ENCODE results near the gene HMGXB3. TPM values are rescaled to one million over a fixed set of nuclear protein-coding genes. Genes with fewer than 3 reads are reported as not detected.
"Not testable (repeated sequence)": the region's sequence is repeated elsewhere in the genome, so short reads cannot be mapped to it uniquely, and the experiment has no call there.

Gene HMGXB3
- total RNA-seq, 1 experiment from 2014 or later, result 26.9 TPM

DNA sequence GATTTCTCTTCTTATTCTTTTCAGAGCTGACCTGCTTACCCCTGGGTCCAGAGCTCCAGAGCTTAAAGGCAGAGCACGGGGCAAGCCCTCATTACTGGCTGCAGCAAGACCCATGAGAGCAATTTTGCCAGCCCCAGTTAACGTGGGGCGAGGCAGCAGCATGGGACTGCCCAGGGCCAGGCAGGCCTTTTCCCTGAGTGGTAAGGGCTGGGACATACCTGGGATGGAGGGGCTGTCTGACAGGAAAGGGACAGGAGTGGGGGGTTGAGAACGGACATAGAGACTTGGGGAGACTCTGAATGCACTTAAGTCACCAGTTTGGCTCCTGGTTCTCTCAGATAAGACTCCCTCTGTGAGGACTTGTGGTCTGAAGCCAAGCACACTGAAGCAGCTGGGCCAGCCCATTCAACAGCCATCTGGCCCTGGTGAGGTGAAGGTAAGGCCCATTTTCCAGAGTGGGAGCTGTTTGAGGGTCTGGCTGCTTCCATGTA lies 26.2 kb downstream of the HMGXB3 start:
- Histone ChIP-seq H2AK5ac (ENCODE audit: insufficient read length, low read length) (no peak overlapping the region), H2AFZ (ENCODE audit: low read length) (no peak overlapping the region), H3K14ac (ENCODE audit: insufficient read depth, low read length) (no peak overlapping the region), H3K27me3 (ENCODE audit: insufficient read depth, low read length) (no peaks in the 10 kb centered on the region), H4K5ac (ENCODE audit: insufficient read length, low read depth, low read length) (no peak overlapping the region), H4K20me1 (ENCODE audit: control insufficient read depth, insufficient read depth, insufficient read length) (no peaks in the 10 kb centered on the region), H2BK20ac (ENCODE audit: low read depth, low read length, poor library complexity, severe bottlenecking) (no peak overlapping the region), H3K27ac (ENCODE audit: insufficient read length, low read depth, low read length) (no peak overlapping the region), H3K18ac (ENCODE audit: insufficient read length, low read depth, low read length) (no peak overlapping the region), H3K23ac (ENCODE audit: insufficient read length, low read depth, low read length) (no peak overlapping the region), H4K8ac (replicated peaks; ENCODE audit: insufficient read length, low read depth, low read length) (no peak overlapping the region), H2BK15ac (ENCODE audit: low read depth, low read length) (no peak overlapping the region), H2BK12ac (ENCODE audit: insufficient read length, low read depth, low read length) (no peak overlapping the region), H3K9ac (ENCODE audit: extremely low read depth, insufficient read length, low read length) (no peak overlapping the region), H3K4ac (ENCODE audit: low read depth, low read length) (no peak overlapping the region), H3K4me2 (ENCODE audit: insufficient read depth, insufficient read length, low read length) (no peak overlapping the region), H4K91ac (ENCODE audit: insufficient read length, low read depth, low read length) (no peak overlapping the region), H3K23me2 (ENCODE audit: insufficient read length, low read depth, low read length, poor library complexity, severe bottlenecking) (no peaks in the 10 kb centered on the region), H3K4me1 (ENCODE audit: insufficient read depth, low read length) (no peaks in the 10 kb centered on the region; the same call in 1 of the 2 replicates), H3K9me3 (ENCODE audit: control insufficient read depth, low read depth, low read length) (no peaks in the 10 kb centered on the region), H3K79me1 (ENCODE audit: insufficient read depth, low read depth, low read length, poor library complexity, severe bottlenecking) (no peaks in the 10 kb centered on the region), H3K79me2 (ENCODE audit: insufficient read depth, low read length) (no peaks in the 10 kb centered on the region), H2BK120ac (ENCODE audit: low read depth, low read length, poor library complexity, severe bottlenecking) (no peak overlapping the region), H3K56ac (ENCODE audit: insufficient read length, low read depth, low read length) (no peak overlapping the region), H2BK5ac (ENCODE audit: insufficient read length, low read length) (no peak overlapping the region), H3T11ph (ENCODE audit: low read length) (no peak overlapping the region)
- DNase-seq, result no peak
- Mint-ChIP-seq H3K27ac (peak overlapping the region in 1 of 3 experiments; percentile 61; a peak in 1 of 7 replicates), H3K4me1 (peaks cover 13 to 14% of the 10 kb centered on the region in 2 experiments), H3K4me3 (no peak overlapping the region), H3K36me3 (ENCODE audit: insufficient read depth in 1 of 3, low read depth in 3 of 3) (peaks cover 20 to 77% (median 53%) of the 10 kb centered on the region in 3 experiments; a peak in 6 of 7 replicates), H3K9me3 (no peaks in the 10 kb centered on the region), H3K27me3 (ENCODE audit: low read depth) (no peaks in the 10 kb centered on the region)
- WGBS (ENCODE audit: extremely low coverage, insufficient read length, low lambda C conversion rate), result no CpG with 5 or more reads among the region's 4 CpGs
- TF ChIP-seq, protein P1, sequence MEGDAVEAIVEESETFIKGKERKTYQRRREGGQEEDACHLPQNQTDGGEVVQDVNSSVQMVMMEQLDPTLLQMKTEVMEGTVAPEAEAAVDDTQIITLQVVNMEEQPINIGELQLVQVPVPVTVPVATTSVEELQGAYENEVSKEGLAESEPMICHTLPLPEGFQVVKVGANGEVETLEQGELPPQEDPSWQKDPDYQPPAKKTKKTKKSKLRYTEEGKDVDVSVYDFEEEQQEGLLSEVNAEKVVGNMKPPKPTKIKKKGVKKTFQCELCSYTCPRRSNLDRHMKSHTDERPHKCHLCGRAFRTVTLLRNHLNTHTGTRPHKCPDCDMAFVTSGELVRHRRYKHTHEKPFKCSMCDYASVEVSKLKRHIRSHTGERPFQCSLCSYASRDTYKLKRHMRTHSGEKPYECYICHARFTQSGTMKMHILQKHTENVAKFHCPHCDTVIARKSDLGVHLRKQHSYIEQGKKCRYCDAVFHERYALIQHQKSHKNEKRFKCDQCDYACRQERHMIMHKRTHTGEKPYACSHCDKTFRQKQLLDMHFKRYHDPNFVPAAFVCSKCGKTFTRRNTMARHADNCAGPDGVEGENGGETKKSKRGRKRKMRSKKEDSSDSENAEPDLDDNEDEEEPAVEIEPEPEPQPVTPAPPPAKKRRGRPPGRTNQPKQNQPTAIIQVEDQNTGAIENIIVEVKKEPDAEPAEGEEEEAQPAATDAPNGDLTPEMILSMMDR (conservative IDR thresholded peaks at IDR 0.05), result no peak

DNA sequence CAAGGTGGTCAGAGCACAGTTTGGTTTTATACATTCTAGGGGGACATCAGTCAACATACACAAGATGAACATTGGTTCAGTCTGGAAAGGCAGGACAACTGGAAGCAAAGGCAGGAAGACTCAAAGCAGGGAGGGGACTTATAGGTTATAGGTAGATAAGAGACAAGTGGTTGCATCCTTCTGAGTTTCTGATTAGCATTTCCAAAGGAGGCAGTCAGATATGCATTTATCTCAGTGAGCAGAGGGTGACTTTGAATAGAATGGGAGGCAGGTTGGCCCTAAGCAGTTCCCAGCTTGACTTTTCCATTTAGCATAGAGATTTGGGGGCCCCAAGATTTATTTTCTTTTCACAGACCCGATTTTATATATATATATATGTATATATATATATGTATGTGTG lies 27.5 kb downstream of the HMGXB3 start:
- not testable (repeated sequence) for H3K79me1 ChIP-seq (ENCODE audit: insufficient read depth, low read depth, low read length, poor library complexity, severe bottlenecking); H3K27me3 ChIP-seq (ENCODE audit: insufficient read depth, low read length); H3K14ac ChIP-seq (ENCODE audit: insufficient read depth, low read length); H3K27ac Mint-ChIP-seq; H2BK12ac ChIP-seq (ENCODE audit: insufficient read length, low read depth, low read length); H3K23ac ChIP-seq (ENCODE audit: insufficient read length, low read depth, low read length); H2AFZ ChIP-seq (ENCODE audit: low read length); H4K20me1 ChIP-seq (ENCODE audit: control insufficient read depth, insufficient read depth, insufficient read length); H3K27ac ChIP-seq (ENCODE audit: insufficient read length, low read depth, low read length); H2BK20ac ChIP-seq (ENCODE audit: low read depth, low read length, poor library complexity, severe bottlenecking); H2BK5ac ChIP-seq (ENCODE audit: insufficient read length, low read length); H3K9me3 Mint-ChIP-seq; H3K9ac ChIP-seq (ENCODE audit: extremely low read depth, insufficient read length, low read length); H3K4me1 Mint-ChIP-seq; H2AK5ac ChIP-seq (ENCODE audit: insufficient read length, low read length); H4K5ac ChIP-seq (ENCODE audit: insufficient read length, low read depth, low read length); H3K4me1 ChIP-seq (ENCODE audit: insufficient read depth, low read length); H3K18ac ChIP-seq (ENCODE audit: insufficient read length, low read depth, low read length); H4K8ac ChIP-seq (replicated peaks; ENCODE audit: insufficient read length, low read depth, low read length); H2BK120ac ChIP-seq (ENCODE audit: low read depth, low read length, poor library complexity, severe bottlenecking); H3K4ac ChIP-seq (ENCODE audit: low read depth, low read length); H3K56ac ChIP-seq (ENCODE audit: insufficient read length, low read depth, low read length); H3K79me2 ChIP-seq (ENCODE audit: insufficient read depth, low read length); H3K27me3 Mint-ChIP-seq (ENCODE audit: low read depth); DNase-seq; H2BK15ac ChIP-seq (ENCODE audit: low read depth, low read length); H4K91ac ChIP-seq (ENCODE audit: insufficient read length, low read depth, low read length); H3K4me2 ChIP-seq (ENCODE audit: insufficient read depth, insufficient read length, low read length); H3K9me3 ChIP-seq (ENCODE audit: control insufficient read depth, low read depth, low read length); H3K23me2 ChIP-seq (ENCODE audit: insufficient read length, low read depth, low read length, poor library complexity, severe bottlenecking); H3T11ph ChIP-seq (ENCODE audit: low read length); H3K4me3 Mint-ChIP-seq
- WGBS (ENCODE audit: extremely low coverage, insufficient read length, low lambda C conversion rate), result no CpG with 5 or more reads among the region's 1 CpG
- peaks cover 21 to 76% (median 55%) of the 10 kb centered on the region in 3 experiments; a peak in 6 of 7 replicates for H3K36me3 Mint-ChIP-seq (ENCODE audit: insufficient read depth in 1 of 3, low read depth in 3 of 3)

Data from H9 (cell line).